Measurements from ENCODE around the gene NDUFB7.

DNA sequence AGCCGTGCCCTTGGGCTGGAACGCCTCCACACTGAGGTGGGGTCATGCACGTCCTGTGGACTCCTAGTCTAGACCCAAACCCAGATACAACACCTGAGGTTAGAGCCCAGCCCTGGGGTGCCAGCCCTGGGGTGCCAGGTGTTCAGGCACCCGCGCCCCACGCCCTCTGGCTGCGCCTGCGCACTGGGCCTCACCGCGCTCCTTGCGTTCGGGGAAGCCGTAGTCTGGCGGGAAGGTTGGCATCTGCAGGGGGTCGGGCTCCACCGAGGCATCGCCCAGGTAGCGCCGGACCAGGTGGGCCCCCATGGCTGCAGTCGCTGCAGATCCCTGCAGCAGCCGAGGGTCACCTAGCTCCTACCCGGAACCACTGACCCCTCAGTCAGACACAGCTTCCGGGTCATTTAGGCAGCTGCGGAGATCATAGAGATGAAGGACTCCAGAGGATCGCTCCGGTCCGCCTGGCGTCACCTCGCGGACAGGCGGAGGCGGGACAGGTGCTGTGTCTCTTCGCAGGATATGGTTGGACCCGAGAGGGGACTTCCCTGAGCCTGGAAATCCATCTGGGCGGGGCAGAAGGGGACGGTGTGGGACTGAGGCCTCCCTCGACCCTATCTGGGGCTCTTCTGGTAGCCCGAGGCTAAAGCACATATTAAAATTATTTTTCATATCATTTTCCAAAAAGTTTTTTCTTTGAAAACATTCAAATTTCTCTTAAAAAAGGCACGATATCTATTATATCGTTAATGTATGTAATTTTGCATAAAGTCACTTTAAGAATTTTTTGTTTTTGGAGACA, at the start of gene NDUFB7:
- TF ChIP-seq TAF1 (IDR thresholded peaks at IDR 0.05; ENCODE audit: borderline replicate concordance, low read depth, low read length): peak; percentile 83
- TF ChIP-seq CTCF (IDR thresholded peaks at IDR 0.05): peak; percentile 78
- TF ChIP-seq, protein P1, sequence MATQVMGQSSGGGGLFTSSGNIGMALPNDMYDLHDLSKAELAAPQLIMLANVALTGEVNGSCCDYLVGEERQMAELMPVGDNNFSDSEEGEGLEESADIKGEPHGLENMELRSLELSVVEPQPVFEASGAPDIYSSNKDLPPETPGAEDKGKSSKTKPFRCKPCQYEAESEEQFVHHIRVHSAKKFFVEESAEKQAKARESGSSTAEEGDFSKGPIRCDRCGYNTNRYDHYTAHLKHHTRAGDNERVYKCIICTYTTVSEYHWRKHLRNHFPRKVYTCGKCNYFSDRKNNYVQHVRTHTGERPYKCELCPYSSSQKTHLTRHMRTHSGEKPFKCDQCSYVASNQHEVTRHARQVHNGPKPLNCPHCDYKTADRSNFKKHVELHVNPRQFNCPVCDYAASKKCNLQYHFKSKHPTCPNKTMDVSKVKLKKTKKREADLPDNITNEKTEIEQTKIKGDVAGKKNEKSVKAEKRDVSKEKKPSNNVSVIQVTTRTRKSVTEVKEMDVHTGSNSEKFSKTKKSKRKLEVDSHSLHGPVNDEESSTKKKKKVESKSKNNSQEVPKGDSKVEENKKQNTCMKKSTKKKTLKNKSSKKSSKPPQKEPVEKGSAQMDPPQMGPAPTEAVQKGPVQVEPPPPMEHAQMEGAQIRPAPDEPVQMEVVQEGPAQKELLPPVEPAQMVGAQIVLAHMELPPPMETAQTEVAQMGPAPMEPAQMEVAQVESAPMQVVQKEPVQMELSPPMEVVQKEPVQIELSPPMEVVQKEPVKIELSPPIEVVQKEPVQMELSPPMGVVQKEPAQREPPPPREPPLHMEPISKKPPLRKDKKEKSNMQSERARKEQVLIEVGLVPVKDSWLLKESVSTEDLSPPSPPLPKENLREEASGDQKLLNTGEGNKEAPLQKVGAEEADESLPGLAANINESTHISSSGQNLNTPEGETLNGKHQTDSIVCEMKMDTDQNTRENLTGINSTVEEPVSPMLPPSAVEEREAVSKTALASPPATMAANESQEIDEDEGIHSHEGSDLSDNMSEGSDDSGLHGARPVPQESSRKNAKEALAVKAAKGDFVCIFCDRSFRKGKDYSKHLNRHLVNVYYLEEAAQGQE (IDR thresholded peaks at IDR 0.05; ENCODE audit: low read depth, low read length): 0 out of 2 replicates have a peak, but pooled peaks have one; percentile 37
- TF ChIP-seq FOXM1 (IDR thresholded peaks at IDR 0.05; ENCODE audit: low read depth): no peak
- peak; percentile 61; the same call in 1 of the 2 replicates for TF ChIP-seq YY1 (IDR thresholded peaks at IDR 0.05; ENCODE audit: low read depth)
- no peak for TF ChIP-seq MXI1 (IDR thresholded peaks at IDR 0.05; ENCODE audit: low read depth, low read length)
- TF ChIP-seq EP300 (IDR thresholded peaks at IDR 0.05; ENCODE audit: borderline replicate concordance in 1 of 2, low read depth in 1 of 2, low read length in 1 of 2): peak in 1 of 2 experiments; percentile 37; a peak in 3 of 4 replicates
- TF ChIP-seq, protein P2, sequence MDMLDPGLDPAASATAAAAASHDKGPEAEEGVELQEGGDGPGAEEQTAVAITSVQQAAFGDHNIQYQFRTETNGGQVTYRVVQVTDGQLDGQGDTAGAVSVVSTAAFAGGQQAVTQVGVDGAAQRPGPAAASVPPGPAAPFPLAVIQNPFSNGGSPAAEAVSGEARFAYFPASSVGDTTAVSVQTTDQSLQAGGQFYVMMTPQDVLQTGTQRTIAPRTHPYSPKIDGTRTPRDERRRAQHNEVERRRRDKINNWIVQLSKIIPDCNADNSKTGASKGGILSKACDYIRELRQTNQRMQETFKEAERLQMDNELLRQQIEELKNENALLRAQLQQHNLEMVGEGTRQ (IDR thresholded peaks at IDR 0.05; ENCODE audit: borderline replicate concordance, low read depth, low read length): no peak
- TF ChIP-seq POLR2AphosphoS5 (IDR thresholded peaks at IDR 0.05; ENCODE audit: low read depth, low read length): peak; percentile 87
- no peak for TF ChIP-seq NFIC (IDR thresholded peaks at IDR 0.05; ENCODE audit: borderline replicate concordance)
